Mucosa of rectum (tissue), 2 donors: Measurements from ENCODE around the gene CENPVL3.
"Not testable (repeated sequence)": the region's sequence is repeated elsewhere in the genome, so short reads cannot be mapped to it uniquely, and the experiment has no call there.

Experiments used
- H3K27ac ChIP-seq, 2 donors: one replicate each; pipeline ENCODE4 v1.7.0; 2013; ENCODE audit warnings: inconsistent platforms in 2 of 2, low read depth in 2 of 2, low read length in 2 of 2
- H3K27me3 ChIP-seq, 2 donors: one replicate each; pipeline ENCODE4 v1.7.0; 2013; ENCODE audit warnings: low read length in 2 of 2; ENCODE audit not compliant: control insufficient read depth in 2 of 2, insufficient read depth in 2 of 2
- H3K36me3 ChIP-seq, 2 donors: one replicate each; pipeline ENCODE4 v1.7.0; 2013; ENCODE audit warnings: low read length in 2 of 2; ENCODE audit not compliant: control insufficient read depth in 2 of 2, insufficient read depth in 2 of 2
- H3K4me1 ChIP-seq, 2 donors: one replicate each; pipeline ENCODE4 v1.7.0; 2013; ENCODE audit warnings: low read length in 2 of 2, mild to moderate bottlenecking in 1 of 2; ENCODE audit not compliant: control insufficient read depth in 2 of 2, insufficient read depth in 2 of 2
- H3K4me3 ChIP-seq, 2 donors: one replicate each; pipeline ENCODE4 v1.7.0; 2013; ENCODE audit warnings: low read length in 2 of 2
- H3K9ac ChIP-seq, 2 donors: one replicate each; pipeline ENCODE4 v1.7.0; 2013; ENCODE audit warnings: low read length in 2 of 2, low read depth in 1 of 2, mild to moderate bottlenecking in 1 of 2
- H3K9me3 ChIP-seq, 2 donors: one replicate each; pipeline ENCODE4 v1.7.0; 2013; ENCODE audit warnings: low read length in 2 of 2; ENCODE audit not compliant: control insufficient read depth in 2 of 2
- donor health status: healthy.
- donor health status: Normal muscosa, but diverticular disease.

CENPVL3 gene

DNA sequence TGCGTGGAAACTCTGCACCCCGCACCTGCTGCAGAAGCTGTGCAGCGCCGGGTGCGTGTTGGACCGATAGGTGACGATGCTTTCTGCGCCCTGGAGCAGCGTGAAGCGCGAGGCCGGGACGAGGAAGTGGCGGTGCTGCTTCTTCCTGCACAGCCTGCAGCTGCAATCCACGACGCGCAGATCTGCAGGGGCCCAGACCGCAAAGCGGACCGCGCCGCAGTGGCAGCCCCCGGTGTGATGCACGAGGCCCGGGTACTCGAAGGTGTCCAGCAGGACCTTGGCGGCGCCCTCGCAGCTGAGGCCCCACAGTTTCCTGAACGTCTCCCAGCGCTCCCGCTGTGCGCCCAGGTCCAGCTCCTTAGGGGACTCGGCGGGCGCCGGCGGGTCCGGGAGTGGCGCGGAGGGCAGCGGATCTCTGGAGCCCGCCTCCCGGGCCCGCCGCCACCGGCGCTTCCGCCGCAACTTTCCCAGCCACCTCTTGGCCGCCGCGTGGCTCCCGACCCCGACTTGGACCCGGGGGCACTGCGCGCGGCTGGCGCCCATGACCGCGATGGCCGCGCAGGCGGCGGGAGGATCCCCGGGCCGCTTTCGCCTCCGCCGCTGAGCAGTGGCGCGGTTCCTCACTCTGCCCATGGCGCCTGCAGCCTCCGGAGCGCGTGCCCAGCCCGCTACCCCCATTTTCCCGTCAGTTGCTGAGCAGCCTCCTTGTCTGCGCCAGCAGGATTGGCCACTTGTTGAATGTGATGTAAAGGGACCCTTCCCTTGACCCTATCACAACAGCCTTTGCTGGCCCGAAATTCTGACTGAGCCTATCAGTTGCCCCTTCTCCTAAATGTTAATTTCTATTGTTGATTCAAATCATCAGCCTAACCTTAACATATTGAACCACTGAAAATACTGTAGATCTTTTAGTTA is at the start of gene CENPVL3:
Gene CENPVL3, minus strand, starts transcription at position 672 of the 915 bp plus-strand sequence. Its CDS starts 39 bp downstream, at position 633.
- not testable (repeated sequence) for H3K9ac ChIP-seq, H3K36me3 ChIP-seq, H3K4me1 ChIP-seq, H3K27ac ChIP-seq, H3K9me3 ChIP-seq, H3K27me3 ChIP-seq, H3K4me3 ChIP-seq

GRCh38 chrX:51665981-51666380 is 47.3 kb upstream of the CENPVL3 start:
- peaks cover 0 to 2% of the 10 kb centered on the region in 2 donors for H3K27me3 ChIP-seq
- no peaks in the 10 kb centered on the region for H3K36me3 ChIP-seq
- H3K9ac ChIP-seq, result no peak overlapping the region
- H3K27ac ChIP-seq, result no peak overlapping the region
- no peaks in the 10 kb centered on the region for H3K4me1 ChIP-seq
- no peaks in the 10 kb centered on the region for H3K9me3 ChIP-seq
- no peak overlapping the region for H3K4me3 ChIP-seq

- Histone ChIP-seq H3K9me3 (no peaks in the 10 kb centered on the region), H3K36me3 (no peaks in the 10 kb centered on the region), H3K4me3 (no peak overlapping the region), H3K27ac (no peak overlapping the region), H3K27me3 (peaks cover 2 to 14% of the 10 kb centered on the region in 2 donors), H3K4me1 (no peaks in the 10 kb centered on the region), H3K9ac (no peak overlapping the region)
Measured at GRCh38 chrX:51643377-51643776, 24.7 kb upstream of the CENPVL3 start.

GRCh38 chrX:51641421-51642021 is 22.8 kb upstream of the CENPVL3 start:
- Histone ChIP-seq H3K36me3 (no peaks in the 10 kb centered on the region), H3K9me3 (no peaks in the 10 kb centered on the region), H3K27me3 (peaks cover 4 to 17% of the 10 kb centered on the region in 2 donors), H3K27ac (no peak overlapping the region), H3K4me3 (no peak overlapping the region), H3K4me1 (no peaks in the 10 kb centered on the region), H3K9ac (no peak overlapping the region)

DNA sequence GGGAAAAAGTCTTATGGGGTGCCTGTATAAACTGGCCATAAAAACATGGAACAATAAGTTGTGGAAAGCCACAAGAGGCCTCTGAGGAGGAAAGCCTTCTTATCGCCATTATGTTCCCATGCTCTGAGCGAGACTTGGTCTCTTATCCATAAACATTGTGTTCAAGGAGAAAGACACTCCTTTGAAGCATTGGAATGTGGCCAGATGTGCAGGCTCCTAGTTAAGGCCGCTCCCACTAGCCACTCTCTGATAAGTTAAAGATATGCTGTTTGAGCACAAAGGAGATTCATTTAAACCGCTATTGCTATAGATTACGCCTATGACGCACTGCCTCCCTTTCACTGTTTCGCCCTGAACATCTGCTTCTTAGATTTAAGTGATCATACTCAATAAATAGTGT is 17.8 kb upstream of the CENPVL3 start:
- not testable (repeated sequence) for H3K4me1 ChIP-seq, H3K27ac ChIP-seq, H3K9ac ChIP-seq, H3K9me3 ChIP-seq, H3K36me3 ChIP-seq, H3K4me3 ChIP-seq
- H3K27me3 ChIP-seq, result peaks cover 8 to 11% of the 10 kb centered on the region in 2 donors

DNA sequence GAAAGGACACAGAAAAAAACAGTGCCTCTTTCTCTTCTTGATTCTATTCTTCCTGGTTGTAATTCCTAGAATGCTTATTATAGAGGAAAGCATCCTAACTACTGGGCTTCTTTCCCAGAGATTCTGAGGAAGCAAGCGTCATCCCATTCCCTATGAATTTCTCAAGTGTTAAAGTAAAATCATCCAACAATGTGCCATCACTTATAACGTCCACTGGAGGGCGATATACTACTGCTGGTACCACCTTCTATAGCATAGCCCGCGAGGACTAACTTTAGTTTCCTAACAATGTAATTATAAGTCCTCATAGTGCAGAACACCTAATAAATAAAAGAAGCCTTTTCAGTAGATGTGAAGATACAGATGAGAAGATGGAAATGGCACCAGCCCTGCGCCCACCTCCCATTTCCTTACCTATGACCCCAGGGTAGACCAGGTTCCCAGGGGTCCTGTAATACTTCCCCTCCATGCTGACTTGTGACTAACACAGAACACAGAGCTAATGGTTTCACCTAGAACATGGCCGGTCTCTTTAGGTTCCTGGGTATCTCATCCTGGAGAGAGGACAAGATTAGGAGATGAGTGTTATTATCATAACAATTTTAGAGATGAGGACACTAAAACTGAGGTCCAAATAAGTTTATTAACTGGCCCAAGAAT is 4.2 kb downstream of the CENPVL3 start:
- no peak overlapping the region for H3K4me3 ChIP-seq
- peaks cover 14 to 20% of the 10 kb centered on the region in 2 donors for H3K27me3 ChIP-seq
- no peaks in the 10 kb centered on the region for H3K9me3 ChIP-seq
- H3K36me3 ChIP-seq, result no peaks in the 10 kb centered on the region
- no peak overlapping the region for H3K27ac ChIP-seq
- no peak overlapping the region for H3K9ac ChIP-seq
- no peaks in the 10 kb centered on the region for H3K4me1 ChIP-seq

DNA sequence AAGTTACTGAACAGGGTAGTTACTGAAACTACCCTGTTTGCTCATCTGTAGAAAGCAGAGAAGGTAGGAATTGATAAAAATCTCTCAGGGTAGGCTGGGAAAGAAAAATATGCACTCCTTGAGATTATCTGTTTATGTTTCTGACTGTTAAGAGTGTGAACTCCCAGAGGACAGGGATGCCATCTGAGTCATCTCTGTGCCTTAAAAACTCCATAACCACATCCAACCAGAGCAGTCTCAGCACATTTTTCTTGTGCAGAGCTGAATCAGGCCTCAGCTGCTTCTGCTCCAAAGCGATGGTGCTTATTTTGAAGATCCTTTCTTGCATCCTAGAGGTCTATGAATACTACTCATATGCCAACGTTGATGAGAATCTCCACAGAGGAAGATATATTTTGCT is 9.9 kb downstream of the CENPVL3 start:
- no peak overlapping the region for H3K27ac ChIP-seq
- H3K27me3 ChIP-seq, result peaks cover 7 to 23% of the 10 kb centered on the region in 2 donors
- H3K9me3 ChIP-seq, result no peaks in the 10 kb centered on the region
- H3K9ac ChIP-seq, result no peak overlapping the region
- H3K36me3 ChIP-seq, result no peaks in the 10 kb centered on the region
- H3K4me1 ChIP-seq, result no peaks in the 10 kb centered on the region
- H3K4me3 ChIP-seq, result no peak overlapping the region

- Histone ChIP-seq H3K9ac (no peak overlapping the region), H3K36me3 (no peaks in the 10 kb centered on the region), H3K4me1 (no peaks in the 10 kb centered on the region), H3K9me3 (no peaks in the 10 kb centered on the region), H3K27me3 (peaks cover 6 to 18% of the 10 kb centered on the region in 2 donors), H3K4me3 (no peak overlapping the region), H3K27ac (no peak overlapping the region)
Measured at GRCh38 chrX:51608126-51608525, 10.6 kb downstream of the CENPVL3 start.

DNA sequence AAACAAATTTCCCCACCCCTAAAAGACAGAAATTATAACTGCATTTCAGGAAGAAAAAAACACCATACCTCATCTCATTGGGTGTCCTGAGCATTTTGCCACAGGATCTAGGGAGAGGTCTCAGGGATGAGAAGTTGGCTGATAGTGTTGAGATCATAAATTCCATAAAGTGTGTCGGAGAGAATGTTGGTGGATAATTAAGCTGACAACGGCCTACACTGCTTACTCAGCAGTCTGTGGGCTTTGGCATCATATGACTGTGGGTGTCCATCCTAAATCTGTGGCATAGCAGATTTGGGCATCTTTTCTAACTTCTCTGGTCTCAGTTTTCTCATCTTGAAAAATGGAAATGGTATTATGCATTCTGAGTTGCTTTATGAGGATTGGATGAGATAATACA is 12.3 kb downstream of the CENPVL3 start:
- no peak overlapping the region for H3K9ac ChIP-seq
- peaks cover 7 to 12% of the 10 kb centered on the region in 2 donors for H3K27me3 ChIP-seq
- H3K4me3 ChIP-seq, result no peak overlapping the region
- no peaks in the 10 kb centered on the region for H3K36me3 ChIP-seq
- H3K27ac ChIP-seq, result no peak overlapping the region
- H3K9me3 ChIP-seq, result no peaks in the 10 kb centered on the region
- no peaks in the 10 kb centered on the region for H3K4me1 ChIP-seq

DNA sequence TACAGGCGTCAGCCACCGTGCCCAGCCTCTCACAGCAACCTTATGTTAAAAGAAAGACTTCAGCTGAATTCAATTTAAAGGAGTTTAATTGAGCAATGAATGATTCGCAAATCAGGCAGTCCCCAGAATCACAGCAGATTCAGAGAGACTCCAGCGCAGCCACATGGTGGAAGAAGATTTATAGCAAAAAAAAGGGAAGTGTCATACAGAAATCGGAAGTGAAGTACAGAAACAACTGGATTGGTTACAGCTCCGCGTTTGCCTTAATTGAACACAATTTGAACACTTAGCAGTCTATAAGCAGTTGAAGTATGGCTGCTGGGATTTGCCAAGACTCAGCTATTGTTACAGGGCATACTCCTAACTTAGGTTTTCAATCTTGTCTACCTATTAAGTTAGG is 19.8 kb downstream of the CENPVL3 start:
- H3K4me1 ChIP-seq, result no peaks in the 10 kb centered on the region
- H3K27me3 ChIP-seq, result peaks cover 4 to 6% of the 10 kb centered on the region in 2 donors
- no peak overlapping the region for H3K27ac ChIP-seq
- H3K36me3 ChIP-seq, result no peaks in the 10 kb centered on the region
- no peak overlapping the region for H3K9ac ChIP-seq
- no peaks in the 10 kb centered on the region for H3K9me3 ChIP-seq
- H3K4me3 ChIP-seq, result no peak overlapping the region
